ENCODE measurements around the gene ZFP36L2.

DNA sequence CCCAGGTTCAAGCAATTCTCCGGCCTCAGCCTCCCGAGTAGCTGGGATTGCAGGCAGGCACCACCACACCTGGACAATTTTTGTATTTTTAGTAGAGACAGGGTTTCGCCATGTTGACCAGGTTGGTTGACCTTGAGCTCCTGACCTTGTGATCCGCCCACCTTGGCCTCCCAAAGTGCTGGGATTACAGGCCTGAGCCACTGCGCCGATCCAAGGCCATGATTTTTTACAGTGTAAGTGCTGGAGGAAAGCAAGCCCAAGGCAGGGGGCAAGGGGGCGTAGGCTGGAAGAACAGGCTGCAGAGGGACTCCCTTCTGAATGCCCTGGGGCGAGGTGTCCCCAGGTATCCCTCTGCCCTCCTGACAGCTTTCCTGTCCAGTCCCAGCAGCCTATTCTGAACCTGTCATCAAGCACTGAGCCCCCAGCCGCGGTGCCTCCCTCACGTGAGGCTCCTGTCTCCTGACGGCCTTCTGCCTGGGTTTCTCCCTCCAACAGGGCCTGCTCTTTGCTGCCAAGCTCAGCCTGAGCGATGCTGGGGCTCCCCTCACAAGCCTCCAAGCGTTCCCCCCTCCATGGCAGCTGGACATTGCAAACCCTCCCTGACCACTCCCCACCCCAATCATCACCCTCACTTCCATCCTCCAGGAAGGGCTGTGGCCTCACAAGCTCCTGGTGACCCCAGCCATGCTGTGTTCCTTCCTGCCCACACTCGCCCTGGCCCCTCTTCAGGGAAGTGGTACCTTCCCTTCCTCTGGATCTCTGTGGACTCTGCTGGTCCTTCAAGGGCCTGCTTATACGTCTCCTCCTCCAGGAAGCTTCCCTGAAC is 37.6 kb downstream of the ZFP36L2 start:
- TF ChIP-seq GATA3 (IDR thresholded peaks at IDR 0.05; ENCODE audit: low read depth, low read length) (no peak), GATA2 (IDR thresholded peaks at IDR 0.05; ENCODE audit: low read depth, low read length) (no peak)

Measured in SH-SY5Y (cell line).